Transverse colon (tissue), 4 donors: Measurements from ENCODE around the gene JHY.

Experiments
- CTCF ChIP-seq, 5 experiments: fragments of 200-600 bp in 3 of 5; fragments of 450-650 bp in 2 of 5; sonication (generic) in 3 of 5; IDR thresholded peaks; 1 replicate in 2 of 5; 2 replicates in 3 of 5; pipeline ENCODE4 v1.5.1; 2016 to 2017; ENCODE audit warnings: antibody characterized with exemption in 5 of 5, inconsistent platforms in 3 of 5, mild to moderate bottlenecking in 2 of 5, moderate library complexity in 1 of 5
- POLR2A ChIP-seq: fragments of 450-650 bp; IDR thresholded peaks from one replicate; pipeline ENCODE4 v1.6.1; 2016; ENCODE audit warnings: antibody characterized with exemption, mild to moderate bottlenecking, moderate library complexity
- POLR2AphosphoS5 ChIP-seq, 3 donors: sonication (generic); formaldehyde crosslinking; IDR thresholded peaks; one replicate each; pipeline ENCODE4 v1.6.1; 2016; ENCODE audit warnings: antibody characterized with exemption in 3 of 3

GRCh38 chr11:122979103-122979814 is 96.7 kb downstream of the JHY start:
- TF ChIP-seq CTCF (IDR thresholded peaks at IDR 0.05) (no peak), POLR2A (no peak), POLR2AphosphoS5 (IDR thresholded peaks at IDR 0.05) (no peak)
